H1 (cell line): Measurements from ENCODE around the gene GLRX3. TPM values are rescaled to one million over a fixed set of nuclear protein-coding genes. Genes with fewer than 3 reads are reported as not detected.

Source experiments
- CTCF ChIA-PET: fragments of 300-600 bp; sonication (Branson Sonifier 250); formaldehyde crosslinking; loops from one replicate; lab custom pipeline; 2021; ENCODE audit not compliant: partially characterized antibody; lab: Charles Lee
- POLR2A ChIA-PET: fragments of 300-600 bp; sonication (Branson Sonifier 250); formaldehyde crosslinking; loops from one replicate; lab custom pipeline; 2021; ENCODE audit warnings: inconsistent platforms; ENCODE audit not compliant: partially characterized antibody; lab: Charles Lee
- DNase-seq, 2 experiments: peaks; one replicate each; pipeline versions ENCODE4 v3.0.0 to v3.0.0-alpha.2; 2010 to 2022; ENCODE audit warnings: low spot score in 2 of 2, low read depth in 1 of 2, mixed read lengths in 1 of 2
- FAIRE-seq: peaks from 2 replicates; lab custom pipeline; 2011; peaks lifted over from hg19 to GRCh38; lab: Jason Lieb, UNC
- H2AFZ ChIP-seq: 2 replicates; pipeline ENCODE4 v1.8.1; 2012; ENCODE audit warnings: low read length, inconsistent platforms
- H2AK5ac ChIP-seq: 2 replicates; pipeline ENCODE4 v1.6.1; 2013; ENCODE audit warnings: low read depth, low read length
- H2BK120ac ChIP-seq: replicated peaks from 2 replicates; pipeline ENCODE3; 2013; ENCODE audit warnings: low read depth, low read length, inconsistent platforms
- H2BK12ac ChIP-seq: 2 replicates; pipeline ENCODE4 v1.6.1; 2013; ENCODE audit warnings: low read depth, low read length
- H2BK15ac ChIP-seq: 2 replicates; pipeline ENCODE4 v1.6.1; 2013; ENCODE audit warnings: low read length
- H2BK20ac ChIP-seq: 2 replicates; pipeline ENCODE4 v1.6.1; 2013; ENCODE audit warnings: low read length
- H2BK5ac ChIP-seq: 2 replicates; pipeline ENCODE4 v1.6.1; 2013; ENCODE audit warnings: low read depth, low read length
- H3K14ac ChIP-seq: 2 replicates; pipeline ENCODE4 v1.6.1; 2013; ENCODE audit warnings: inconsistent platforms; ENCODE audit not compliant: insufficient read length
- H3K18ac ChIP-seq: 2 replicates; pipeline ENCODE4 v1.6.1; 2013; ENCODE audit warnings: low read length; ENCODE audit errors: extremely low read depth
- H3K23ac ChIP-seq: 2 replicates; pipeline ENCODE4 v1.6.1; 2013; ENCODE audit warnings: inconsistent platforms; ENCODE audit not compliant: insufficient read length
- H3K23me2 ChIP-seq: 2 replicates; pipeline ENCODE4 v1.6.1; 2013; ENCODE audit warnings: low read depth, low read length
- H3K27ac ChIP-seq: 2 replicates; pipeline ENCODE4 v1.6.1; 2011; ENCODE audit warnings: low read depth, low read length, inconsistent platforms
- H3K27me3 ChIP-seq, 4 experiments: replicated peaks in 1 of 4; 1 replicate in 1 of 4; 2 replicates in 3 of 4; pipeline versions ENCODE4 v1.6.1 to v1.8.1; 2011 to 2013; ENCODE audit warnings: low read length in 3 of 4, mild to moderate bottlenecking in 3 of 4, inconsistent platforms in 2 of 4, mixed read lengths in 2 of 4, moderate library complexity in 1 of 4; ENCODE audit not compliant: control insufficient read depth in 3 of 4, insufficient read depth in 3 of 4; ENCODE audit errors: extremely low read depth in 1 of 4
- H3K36me3 ChIP-seq, 4 experiments: 2 replicates each; pipeline versions ENCODE4 v1.6.1 to v1.8.1; 2011 to 2013; ENCODE audit warnings: mild to moderate bottlenecking in 4 of 4, low read length in 3 of 4, moderate library complexity in 2 of 4, control low read depth in 1 of 4, inconsistent platforms in 1 of 4; ENCODE audit not compliant: insufficient read depth in 4 of 4, control insufficient read depth in 2 of 4
- H3K4ac ChIP-seq: replicated peaks from 2 replicates; pipeline ENCODE3; 2013; ENCODE audit warnings: low read length, low read depth, mixed read lengths, inconsistent platforms; ENCODE audit not compliant: insufficient read length
- H3K4me1 ChIP-seq, 4 experiments: replicated peaks in 1 of 4; 1 replicate in 1 of 4; 2 replicates in 3 of 4; pipeline versions ENCODE4 v1.6.1 to v1.8.1; 2011 to 2013; ENCODE audit warnings: low read length in 3 of 4, inconsistent platforms in 2 of 4, mixed read lengths in 1 of 4; ENCODE audit not compliant: insufficient read depth in 4 of 4, control insufficient read depth in 3 of 4
- H3K4me2 ChIP-seq, 2 experiments: 2 replicates each; pipeline versions ENCODE4 v1.6.1 to v1.8.1; 2011 to 2013; ENCODE audit warnings: low read depth in 2 of 2, low read length in 2 of 2, control low read depth in 1 of 2, inconsistent platforms in 1 of 2, mild to moderate bottlenecking in 1 of 2; ENCODE audit not compliant: insufficient read depth in 1 of 2
- H3K4me3 ChIP-seq, 4 experiments: fragments of 200-600, 300-600 bp in 1 of 4; sonication (generic), shearing (Covaris generic), sonication (Bioruptor Twin) in 1 of 4; 2 replicates each; pipeline versions ENCODE4 v1.5.1 to v1.8.1; 2011 to 2016; ENCODE audit warnings: low read length in 4 of 4, low read depth in 3 of 4, control low read depth in 2 of 4, inconsistent platforms in 2 of 4, mild to moderate bottlenecking in 2 of 4, mixed read lengths in 1 of 4, moderate library complexity in 1 of 4; ENCODE audit not compliant: insufficient read depth in 2 of 4; ENCODE audit errors: extremely low read depth in 1 of 4
- H3K56ac ChIP-seq: replicated peaks from 2 replicates; pipeline ENCODE3; 2013; ENCODE audit warnings: low read depth, mild to moderate bottlenecking, mixed read lengths, low read length, inconsistent platforms; ENCODE audit not compliant: insufficient read length
- H3K79me1 ChIP-seq: 2 replicates; pipeline ENCODE4 v1.6.1; 2013; ENCODE audit warnings: low read depth, low read length, control low read depth
- H3K79me2 ChIP-seq, 2 experiments: 2 replicates each; pipeline versions ENCODE4 v1.6.1 to v1.8.1; 2012 to 2013; ENCODE audit warnings: low read length in 2 of 2, mild to moderate bottlenecking in 2 of 2, inconsistent platforms in 1 of 2; ENCODE audit not compliant: insufficient read depth in 2 of 2, control insufficient read depth in 1 of 2
- H3K9ac ChIP-seq, 4 experiments: replicated peaks in 1 of 4; 1 replicate in 1 of 4; 2 replicates in 3 of 4; pipeline versions ENCODE4 v1.6.1 to v1.8.1; 2011 to 2013; ENCODE audit warnings: low read depth in 3 of 4, low read length in 3 of 4, control low read depth in 2 of 4, mild to moderate bottlenecking in 2 of 4, moderate library complexity in 2 of 4, inconsistent platforms in 1 of 4; ENCODE audit errors: extremely low read depth in 1 of 4
- H3K9me3 ChIP-seq, 2 experiments: 2 replicates each; pipeline versions ENCODE4 v1.6.1 to v1.8.1; 2012 to 2013; ENCODE audit warnings: mild to moderate bottlenecking in 2 of 2, moderate library complexity in 2 of 2, control low read depth in 1 of 2, inconsistent platforms in 1 of 2, low read depth in 1 of 2, low read length in 1 of 2, mixed read lengths in 1 of 2; ENCODE audit not compliant: insufficient read depth in 2 of 2
- H4K20me1 ChIP-seq, 2 experiments: replicated peaks in 1 of 2; 2 replicates each; pipeline versions ENCODE3 to v1.8.1; 2011 to 2013; ENCODE audit warnings: inconsistent platforms in 2 of 2, low read length in 2 of 2, mild to moderate bottlenecking in 1 of 2; ENCODE audit not compliant: insufficient read depth in 2 of 2, control insufficient read depth in 1 of 2
- H4K5ac ChIP-seq: 2 replicates; pipeline ENCODE4 v1.6.1; 2013; ENCODE audit warnings: low read length, low read depth, mixed read lengths, inconsistent platforms; ENCODE audit not compliant: insufficient read length
- H4K8ac ChIP-seq: 2 replicates; pipeline ENCODE4 v1.8.0; 2013; ENCODE audit warnings: mild to moderate bottlenecking, moderate library complexity, low read length, inconsistent platforms; ENCODE audit not compliant: insufficient read depth; ENCODE audit errors: extremely low read depth
- H4K91ac ChIP-seq: replicated peaks from 2 replicates; pipeline ENCODE3; 2013; ENCODE audit warnings: low read length, mixed read lengths, inconsistent platforms; ENCODE audit not compliant: insufficient read length
- SRF ChIP-seq: IDR thresholded peaks from 2 replicates; pipeline ENCODE4 v1.6.1; 2011; ENCODE audit warnings: mild to moderate bottlenecking, low read depth, low read length, moderate library complexity
- WGBS, 2 experiments: shearing (Covaris generic) in 1 of 2; methylation state at CpG; one replicate each; pipeline versions ENCODE4 v1.1.6 to v1.1.7; 2013 to 2015; ENCODE audit warnings: low lambda C conversion rate in 2 of 2, mixed read lengths in 2 of 2, inconsistent platforms in 1 of 2, low coverage in 1 of 2, missing lambda C conversion rate in 1 of 2; ENCODE audit not compliant: insufficient replicate concordance in 2 of 2, insufficient coverage in 1 of 2, insufficient read length in 1 of 2; ENCODE audit errors: extremely low coverage in 1 of 2, missing lambda C conversion rate in 1 of 2; 5-methylcytosine and 5-hydroxymethylcytosine counted together
- polyA plus RNA-seq, 7 experiments: library from polyadenylated mRNA; depleted of rRNA in 3 of 7; stranded (reverse) in 5 of 7; unstranded in 2 of 7; fragments of >200 nt in 5 of 7; fragments of 200-250 nt in 2 of 7; gene quantifications; 1 replicate in 5 of 7; 2 replicates in 1 of 7; 4 replicates in 1 of 7; pipeline versions ENCODE4 v1.2.1 to v1.2.3, GENCODE V29; 2011 to 2013; ENCODE audit warnings: missing spikeins in 2 of 7, mixed read lengths in 2 of 7
- total RNA-seq: library from RNA; stranded (reverse); fragmentation: NEBNext Ultra II Directional; extraction: Animal tissue kit (Norgen Biotek cat#: 25700); gene quantifications from 2 replicates; pipeline ENCODE4 v1.2.1, GENCODE V29; 2021
- TF ChIP-seq, protein P1 (sequence below): IDR thresholded peaks from 2 replicates; pipeline ENCODE4 v1.6.1; 2011; ENCODE audit warnings: low read length, improper control_type of control experiment
- TF ChIP-seq, protein P2 (sequence below): IDR thresholded peaks from 2 replicates; pipeline ENCODE4 v1.6.1; 2012; ENCODE audit warnings: low read length, inconsistent platforms

The GLRX3 gene
- total and polyA plus RNA-seq, 2 of the 8 experiments (the other 6 are each of a cell fraction or from before 2014, with no cell fraction given) = 59.9 to 157 TPM

GRCh38 chr10:130192276-130192848 is 56.2 kb downstream of the GLRX3 start:
- H2BK15ac ChIP-seq = no peak overlapping the region
- no peak overlapping the region for H3K18ac ChIP-seq
- POLR2A ChIA-PET = no interaction called here
- no peak overlapping the region for H2BK20ac ChIP-seq
- TF ChIP-seq, protein P1, sequence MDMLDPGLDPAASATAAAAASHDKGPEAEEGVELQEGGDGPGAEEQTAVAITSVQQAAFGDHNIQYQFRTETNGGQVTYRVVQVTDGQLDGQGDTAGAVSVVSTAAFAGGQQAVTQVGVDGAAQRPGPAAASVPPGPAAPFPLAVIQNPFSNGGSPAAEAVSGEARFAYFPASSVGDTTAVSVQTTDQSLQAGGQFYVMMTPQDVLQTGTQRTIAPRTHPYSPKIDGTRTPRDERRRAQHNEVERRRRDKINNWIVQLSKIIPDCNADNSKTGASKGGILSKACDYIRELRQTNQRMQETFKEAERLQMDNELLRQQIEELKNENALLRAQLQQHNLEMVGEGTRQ = no peak
- TF ChIP-seq, protein P2, sequence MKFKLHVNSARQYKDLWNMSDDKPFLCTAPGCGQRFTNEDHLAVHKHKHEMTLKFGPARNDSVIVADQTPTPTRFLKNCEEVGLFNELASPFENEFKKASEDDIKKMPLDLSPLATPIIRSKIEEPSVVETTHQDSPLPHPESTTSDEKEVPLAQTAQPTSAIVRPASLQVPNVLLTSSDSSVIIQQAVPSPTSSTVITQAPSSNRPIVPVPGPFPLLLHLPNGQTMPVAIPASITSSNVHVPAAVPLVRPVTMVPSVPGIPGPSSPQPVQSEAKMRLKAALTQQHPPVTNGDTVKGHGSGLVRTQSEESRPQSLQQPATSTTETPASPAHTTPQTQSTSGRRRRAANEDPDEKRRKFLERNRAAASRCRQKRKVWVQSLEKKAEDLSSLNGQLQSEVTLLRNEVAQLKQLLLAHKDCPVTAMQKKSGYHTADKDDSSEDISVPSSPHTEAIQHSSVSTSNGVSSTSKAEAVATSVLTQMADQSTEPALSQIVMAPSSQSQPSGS = no peak
- TF ChIP-seq SRF = no peak
- TF ChIP-seq, all 59 proteins: peak for 0
- no peak overlapping the region for H2BK12ac ChIP-seq
- no peak overlapping the region for H4K5ac ChIP-seq
- no peak overlapping the region for H3K56ac ChIP-seq
- H3K79me2 ChIP-seq = no peaks in the 10 kb centered on the region
- no peak overlapping the region for H4K91ac ChIP-seq
- CTCF ChIA-PET = interaction anchor here (0.6 kb wide), 1 partner anchor 166 kb away, joined by 3 read pairs; no protein-coding TSS in a partner anchor
- no peak overlapping the region for H2AK5ac ChIP-seq
- H3K79me1 ChIP-seq = no peaks in the 10 kb centered on the region
- no peak overlapping the region for H2BK5ac ChIP-seq
- no peak overlapping the region for H2AFZ ChIP-seq
- H3K27ac ChIP-seq = no peak overlapping the region
- H3K23ac ChIP-seq = no peak overlapping the region
- peaks cover 5% of the 10 kb centered on the region; the same call in 1 of the 2 replicates for H3K23me2 ChIP-seq
- no peak overlapping the region for H2BK120ac ChIP-seq
- no peak overlapping the region for H3K4me2 ChIP-seq
- no peak for FAIRE-seq
- peaks cover 0 to 6% of the 10 kb centered on the region in 2 experiments for H4K20me1 ChIP-seq
- H3K36me3 ChIP-seq = peaks cover 0 to 4% (median 0%) of the 10 kb centered on the region in 4 experiments; a peak in 1 of 8 replicates
- H3K14ac ChIP-seq = no peak overlapping the region
- no peak overlapping the region for H3K4ac ChIP-seq
- H4K8ac ChIP-seq = no peak overlapping the region
- H3K27me3 ChIP-seq = no peaks in the 10 kb centered on the region
- no peak for DNase-seq
- 81% methylated on average over 10 of the region's 10 CpGs; no CpG with 5 or more reads in 1 of the 2 experiments for WGBS, 2 experiments
- H3K4me1 ChIP-seq = peaks cover 0 to 4% (median 3%) of the 10 kb centered on the region in 4 experiments; a peak in 2 of 7 replicates
- no peak overlapping the region for H3K4me3 ChIP-seq
- H3K9me3 ChIP-seq = peaks cover 0 to 9% of the 10 kb centered on the region in 2 experiments; a peak in 1 of 4 replicates
- no peak overlapping the region for H3K9ac ChIP-seq
